Endometrial microvascular endothelial cells (primary cell): ENCODE data around the gene PIM2. TPM values are rescaled to one million over a fixed set of nuclear protein-coding genes. Genes with fewer than 3 reads are reported as not detected.

ENCODE experiments used
- in situ Hi-C: cut with HindIII; loops from 2 replicates; pipeline ENCODE4 v1.10.0; 2017; ENCODE audit warnings: low sequenced_read_pairs, low pct_unique_long_range_greater_than_20kb; ENCODE audit errors: inconsistent ontology term
- total RNA-seq: library from RNA; depleted of rRNA; stranded (reverse); fragments of >200 nt; gene quantifications from one replicate; pipeline ENCODE4 v1.2.3, GENCODE V29; 2015; ENCODE audit errors: inconsistent ontology term

Gene PIM2
- total RNA-seq, result 5.3 TPM

DNA sequence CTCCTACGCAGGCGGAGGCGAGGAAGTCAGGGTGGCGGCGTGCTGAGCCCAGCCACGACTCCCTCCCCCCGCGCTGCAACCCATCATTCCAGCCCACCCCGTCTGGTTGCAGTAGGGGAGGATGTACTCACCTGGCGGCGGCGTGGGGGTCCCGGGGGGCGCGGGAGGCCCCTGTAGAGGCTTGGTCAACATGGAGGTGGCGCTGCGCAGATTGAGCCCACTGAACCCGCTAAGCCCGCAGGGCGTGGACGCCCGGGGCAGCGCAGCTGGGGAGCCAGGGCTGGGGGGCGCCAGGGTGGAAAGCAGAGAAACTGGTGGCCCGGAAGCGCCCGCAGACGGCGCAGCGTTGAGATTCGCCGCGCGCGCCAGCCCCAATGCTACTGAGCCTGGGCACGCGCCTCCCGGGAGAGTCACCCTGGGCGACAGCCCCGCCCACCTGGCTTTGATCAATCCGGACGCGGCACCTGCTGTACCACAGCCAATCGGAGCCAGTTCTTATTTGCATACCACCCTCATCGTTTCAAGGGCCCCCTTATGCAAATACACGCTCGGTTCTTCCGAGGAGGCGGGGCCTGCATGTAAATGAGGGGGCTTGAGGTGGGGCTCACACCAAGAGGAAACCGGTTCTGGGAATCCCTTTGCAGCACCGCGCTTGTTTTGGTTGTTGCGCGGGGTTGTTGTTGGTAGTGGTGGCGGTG lies at the start of gene PIM2:
TSS of gene PIM2 (minus strand) at position 382 of the 698 bp plus-strand sequence. CDS start at position 192, 190 bp downstream.
- in situ Hi-C loops, result no loop called here

- in situ Hi-C loops, result no loop called here
Measured at GRCh38 chrX:48968377-48968776, 49.6 kb upstream of the PIM2 start.

GRCh38 chrX:48966796-48967579 lies 48.2 kb upstream of the PIM2 start:
- in situ Hi-C loops, result no loop called here

- in situ Hi-C loops, result no loop called here
Measured at GRCh38 chrX:48965959-48966358, 47.1 kb upstream of the PIM2 start.

- in situ Hi-C loops, result no loop called here
Measured at GRCh38 chrX:48961585-48962091, 42.8 kb upstream of the PIM2 start.

GRCh38 chrX:48960291-48960690 lies 41.5 kb upstream of the PIM2 start:
- in situ Hi-C loops, result no loop called here

DNA sequence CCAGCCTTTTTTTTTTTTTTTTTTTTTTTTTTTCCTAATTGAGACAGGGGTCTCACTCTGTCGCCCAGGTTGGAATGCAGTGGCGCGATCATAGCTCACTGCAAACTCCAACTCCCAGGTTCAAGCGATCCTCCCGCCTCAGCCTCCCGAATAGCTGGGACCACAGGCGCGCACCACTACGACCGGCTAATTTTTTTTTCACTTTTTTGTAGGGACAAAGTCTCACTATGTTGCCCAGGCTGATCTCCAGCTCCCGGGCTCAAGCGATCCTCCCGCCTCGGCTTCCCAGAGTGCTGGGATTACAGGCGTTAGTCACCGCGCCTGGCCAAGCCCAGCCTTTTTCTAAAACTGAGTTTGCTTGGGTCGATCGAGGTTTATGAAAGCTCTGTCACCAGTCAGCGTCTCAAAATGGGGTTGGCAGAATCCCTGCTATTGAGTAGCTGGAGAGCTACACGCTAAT lies 39.8 kb upstream of the PIM2 start:
- in situ Hi-C loops, result no loop called here

GRCh38 chrX:48957827-48958634 lies 39.2 kb upstream of the PIM2 start:
- in situ Hi-C loops, result no loop called here

- in situ Hi-C loops, result no loop called here
Measured at GRCh38 chrX:48957477-48957826, 38.6 kb upstream of the PIM2 start, which contains the start of gene OTUD5. TSS of gene OTUD5 (minus strand) at chrX:48957607. CDS start at chrX:48957570, 37 bp downstream.

DNA sequence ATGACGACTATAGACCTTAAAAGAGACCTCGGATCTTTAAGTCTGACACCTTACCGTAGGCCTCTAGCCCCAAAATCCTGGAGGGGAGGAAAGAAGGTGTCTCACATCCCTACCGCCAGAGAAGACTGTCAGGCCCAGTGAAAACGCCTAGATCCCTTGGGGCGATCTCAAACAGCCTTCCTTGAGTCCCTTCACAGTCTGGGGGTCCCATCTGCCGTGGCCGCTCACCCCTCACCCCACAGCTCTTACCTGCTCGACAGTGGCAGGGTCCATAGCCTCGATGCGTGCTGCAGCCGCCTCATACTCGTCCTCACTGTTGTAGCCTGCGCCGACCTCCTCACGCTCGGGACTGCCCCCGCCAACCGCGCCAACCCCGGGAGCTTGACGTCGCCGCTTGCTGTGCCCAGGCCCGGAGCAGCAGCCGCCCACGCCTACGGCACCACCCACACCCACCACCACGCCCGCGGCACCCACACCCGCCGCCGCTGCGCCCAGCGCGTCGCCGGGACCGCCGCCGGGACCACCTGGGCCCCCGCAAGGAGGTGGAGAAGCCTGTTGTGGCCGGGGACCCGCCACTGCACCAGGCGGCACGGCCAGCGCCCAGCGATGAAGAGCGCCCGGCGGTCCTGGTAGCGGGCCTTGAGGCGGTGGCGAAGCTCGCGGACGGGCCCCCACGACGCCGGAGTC lies 38.0 kb upstream of the PIM2 start:
- in situ Hi-C loops, result no loop called here

DNA sequence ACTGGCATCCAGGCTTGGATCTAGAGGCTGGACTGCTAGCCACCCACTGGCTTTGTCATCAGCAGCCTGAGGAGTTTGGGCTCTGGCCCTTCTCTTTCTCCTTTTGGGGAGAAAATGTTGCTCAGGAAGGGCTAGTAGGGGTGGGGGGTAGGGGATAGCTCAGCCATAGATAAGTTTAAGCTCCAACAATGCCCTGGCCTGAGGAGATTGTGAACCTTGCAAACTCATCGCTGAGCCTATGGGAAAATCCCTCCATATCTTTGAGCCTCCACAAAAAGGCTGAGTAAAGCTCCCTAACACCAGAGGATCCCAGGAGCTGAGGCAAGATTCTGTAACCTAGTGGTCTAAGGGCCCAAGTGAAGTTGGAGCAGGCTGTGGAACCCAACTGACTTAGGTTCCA lies 29.8 kb upstream of the PIM2 start:
- in situ Hi-C loops, result no loop called here

DNA sequence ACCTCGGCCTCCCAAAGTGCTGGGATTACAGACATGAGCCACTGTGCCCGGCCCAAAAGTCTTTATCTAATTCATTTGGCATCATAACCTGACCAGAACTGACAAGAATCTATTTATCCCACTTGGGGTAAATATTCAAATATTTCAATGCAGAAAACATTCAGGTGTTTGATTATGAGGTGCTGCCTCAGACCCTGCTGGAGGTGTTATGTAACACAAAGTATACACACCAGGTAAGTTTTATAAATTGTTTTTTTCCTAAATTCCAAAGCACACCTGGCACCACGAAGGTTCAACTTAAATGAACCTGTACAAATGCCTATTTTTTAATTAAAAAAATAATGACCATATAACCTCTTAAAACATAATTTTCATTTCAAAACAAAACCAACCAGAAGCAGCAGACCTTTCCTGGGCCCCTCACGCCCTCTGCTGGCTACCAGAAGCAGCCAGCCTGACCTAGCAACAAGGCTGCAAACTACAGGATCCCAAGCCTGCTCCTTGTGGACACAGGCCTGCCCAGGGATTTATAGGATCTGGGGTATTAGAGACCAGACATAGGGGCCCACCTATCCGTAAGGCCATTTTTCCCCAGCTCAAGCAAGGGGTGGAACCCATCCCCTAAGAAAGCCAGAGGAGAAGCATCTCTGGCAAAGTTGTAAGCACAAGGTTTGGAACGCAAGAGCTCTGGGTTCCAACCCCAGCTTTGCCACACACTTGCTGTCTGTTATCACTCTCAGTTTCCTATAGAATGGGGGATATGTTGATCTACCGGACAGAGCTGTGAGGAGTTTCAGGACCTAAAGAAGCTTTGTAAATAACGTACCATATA lies 26.9 kb upstream of the PIM2 start:
- in situ Hi-C loops, result no loop called here

GRCh38 chrX:48942895-48943294 lies 24.1 kb upstream of the PIM2 start:
- in situ Hi-C loops, result no loop called here

DNA sequence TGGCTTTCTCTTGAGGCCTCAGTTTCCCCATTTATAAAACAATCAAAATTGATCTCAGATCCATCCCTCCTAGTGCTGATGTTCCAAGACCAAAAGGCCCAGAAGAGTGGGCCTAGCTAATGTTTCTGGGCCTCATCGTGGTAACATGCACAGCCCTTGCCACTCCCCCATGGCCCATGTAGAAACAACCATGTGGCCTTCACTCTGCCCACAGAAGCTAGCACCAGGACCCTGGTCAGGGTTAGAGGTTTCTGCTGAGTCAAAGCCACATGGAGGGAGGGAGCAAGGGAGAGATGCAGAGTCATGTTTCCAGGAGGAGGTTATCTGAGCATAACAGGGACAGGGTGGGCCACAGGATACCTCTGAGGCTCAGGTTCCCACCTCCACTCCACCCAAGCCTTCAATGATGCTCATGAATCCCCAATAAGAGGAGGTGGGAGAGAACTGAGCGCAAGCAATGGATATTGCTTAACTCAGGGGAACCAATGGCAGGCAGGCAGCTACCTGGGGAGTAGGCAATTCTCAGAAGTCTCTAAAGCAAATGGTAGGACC lies 21.7 kb upstream of the PIM2 start:
- in situ Hi-C loops, result no loop called here

DNA sequence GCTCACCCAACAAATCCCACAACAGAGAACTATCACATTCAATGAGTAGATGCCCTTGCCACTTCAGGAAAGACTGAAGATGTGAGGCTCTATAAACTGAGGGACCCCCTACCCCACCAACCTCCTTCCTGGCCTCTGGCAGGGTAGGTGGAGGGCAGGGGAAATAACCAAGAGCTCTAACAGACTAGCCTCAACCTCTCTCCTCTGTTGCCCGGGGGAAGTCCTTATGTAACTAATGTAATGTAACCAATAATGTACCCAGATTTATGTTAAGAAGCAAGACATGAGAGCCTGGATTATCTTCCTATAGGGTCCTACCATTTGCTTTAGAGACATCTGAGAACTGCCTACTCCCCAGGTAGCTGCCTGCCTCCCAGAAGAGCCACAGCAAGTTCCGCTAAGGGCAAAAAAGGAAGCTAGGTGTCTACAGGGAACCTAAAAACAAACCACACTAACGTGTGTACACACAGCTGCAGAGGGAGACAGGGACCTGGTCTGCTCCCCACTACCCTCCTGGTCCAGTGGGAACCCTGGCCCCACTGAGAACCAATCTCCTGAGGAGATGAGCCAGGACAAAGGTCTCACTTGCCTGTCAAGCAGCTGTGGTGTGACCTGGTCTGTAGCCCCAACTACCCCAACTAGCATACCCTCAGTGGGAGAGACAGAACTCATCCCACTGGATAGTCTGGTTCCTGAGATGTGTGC lies 20.9 kb upstream of the PIM2 start:
- in situ Hi-C loops, result no loop called here

GRCh38 chrX:48938721-48939425 lies 20.0 kb upstream of the PIM2 start:
- in situ Hi-C loops, result no loop called here
